Esophagus muscularis mucosa (tissue), 4 donors: ENCODE results near the gene C2orf69. TPM values are rescaled to one million over a fixed set of nuclear protein-coding genes. Genes with fewer than 3 reads are reported as not detected.

Experiments
- DNase-seq: peaks from one replicate; pipeline ENCODE4 v3.0.0-alpha.2; 2017; ENCODE audit errors: extremely low spot score
- H3K27ac ChIP-seq, 4 donors: fragments of 200-600 bp; sonication (generic); replicated peaks in 1 of 4; 1 replicate in 3 of 4; 2 replicates in 1 of 4; pipeline ENCODE4 v1.5.1; 2016 to 2019; ENCODE audit warnings: mild to moderate bottlenecking in 1 of 4
- H3K27me3 ChIP-seq, 4 donors: fragments of 200-600 bp; sonication (generic); one replicate each; pipeline versions ENCODE4 v1.5.1 to v1.6.0; 2016 to 2019
- H3K36me3 ChIP-seq, 4 donors: fragments of 200-600 bp; sonication (generic); one replicate each; pipeline ENCODE4 v1.5.1; 2016 to 2019
- H3K4me1 ChIP-seq, 4 donors: fragments of 200-600 bp; sonication (generic); one replicate each; pipeline ENCODE4 v1.5.1; 2016 to 2019
- H3K4me3 ChIP-seq, 4 donors: fragments of 200-600 bp; sonication (generic); 1 replicate in 2 of 4; 2 replicates in 2 of 4; pipeline ENCODE4 v1.5.1; 2016 to 2019; ENCODE audit warnings: mild to moderate bottlenecking in 4 of 4, moderate library complexity in 1 of 4
- H3K9me3 ChIP-seq, 4 donors: fragments of 200-600 bp; sonication (generic); 1 replicate in 3 of 4; 2 replicates in 1 of 4; pipeline ENCODE4 v1.5.1; 2016 to 2019
- EP300 ChIP-seq: sonication (generic); formaldehyde crosslinking; IDR thresholded peaks from one replicate; pipeline ENCODE4 v1.6.1; 2017; ENCODE audit warnings: antibody characterized with exemption
- POLR2A ChIP-seq: fragments of 450-650 bp; IDR thresholded peaks from one replicate; pipeline ENCODE4 v1.6.1; 2017; ENCODE audit warnings: antibody characterized with exemption, moderate library complexity, mild to moderate bottlenecking, low read depth
- POLR2AphosphoS5 ChIP-seq, 2 donors: sonication (generic); formaldehyde crosslinking; IDR thresholded peaks; one replicate each; pipeline ENCODE4 v1.6.1; 2017; ENCODE audit warnings: antibody characterized with exemption in 2 of 2
- WGBS: methylation state at CpG from one replicate; pipeline ENCODE4 v1.1.5; 2018; 5-methylcytosine and 5-hydroxymethylcytosine counted together
- intact Hi-C: fragments of 100-400 bp; cut with DNase I; formaldehyde crosslinking; loops from one replicate; pipeline ENCODE4 v1.15.1; 2023
- total RNA-seq, 4 donors: library from RNA; depleted of rRNA; stranded (reverse); fragments of >200 nt; gene quantifications; one replicate each; pipeline versions ENCODE4 v1.1.0 to v1.2.1, GENCODE V29; 2016
- TF ChIP-seq, protein P1 (sequence below), 3 experiments: fragments of 200-600 bp in 2 of 3; fragments of 450-650 bp in 1 of 3; sonication (generic) in 2 of 3; IDR thresholded peaks; one replicate each; pipeline ENCODE4 v1.5.1; 2017 to 2019; ENCODE audit warnings: antibody characterized with exemption in 3 of 3, mild to moderate bottlenecking in 2 of 3, moderate library complexity in 1 of 3

Gene C2orf69
- total RNA-seq, 4 donors from 2014 or later = 10.4 to 15.0 (median 12.0) TPM

DNA sequence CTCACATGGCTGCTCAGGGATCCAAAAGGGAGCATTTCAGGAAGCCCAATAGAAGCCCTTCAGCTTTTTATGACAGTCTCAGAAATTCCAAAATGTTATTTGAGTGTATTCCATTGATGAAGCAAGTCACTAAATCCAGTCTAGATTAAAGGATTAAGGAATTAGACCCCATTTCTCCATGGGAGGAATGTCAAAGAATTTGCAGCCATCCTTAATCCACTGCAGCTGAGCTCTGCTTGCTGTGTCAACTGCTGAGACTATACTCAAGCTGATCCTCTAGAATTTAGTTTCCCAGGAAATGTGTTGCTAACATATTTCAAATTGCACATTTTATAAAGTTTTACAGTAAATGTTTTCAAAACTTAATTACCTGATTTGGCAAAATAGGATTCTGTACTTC lies 28.4 kb upstream of the C2orf69 start:
- H3K4me3 ChIP-seq = no peak overlapping the region
- peaks cover 0 to 8% (median 0%) of the 10 kb centered on the region in 4 donors for H3K9me3 ChIP-seq
- no peaks in the 10 kb centered on the region for H3K36me3 ChIP-seq
- DNase-seq = no peak
- no peaks in the 10 kb centered on the region for H3K27me3 ChIP-seq
- no peak overlapping the region for H3K27ac ChIP-seq
- H3K4me1 ChIP-seq = no peaks in the 10 kb centered on the region
- intact Hi-C loops = no loop called here
- no peak for TF ChIP-seq EP300

DNA sequence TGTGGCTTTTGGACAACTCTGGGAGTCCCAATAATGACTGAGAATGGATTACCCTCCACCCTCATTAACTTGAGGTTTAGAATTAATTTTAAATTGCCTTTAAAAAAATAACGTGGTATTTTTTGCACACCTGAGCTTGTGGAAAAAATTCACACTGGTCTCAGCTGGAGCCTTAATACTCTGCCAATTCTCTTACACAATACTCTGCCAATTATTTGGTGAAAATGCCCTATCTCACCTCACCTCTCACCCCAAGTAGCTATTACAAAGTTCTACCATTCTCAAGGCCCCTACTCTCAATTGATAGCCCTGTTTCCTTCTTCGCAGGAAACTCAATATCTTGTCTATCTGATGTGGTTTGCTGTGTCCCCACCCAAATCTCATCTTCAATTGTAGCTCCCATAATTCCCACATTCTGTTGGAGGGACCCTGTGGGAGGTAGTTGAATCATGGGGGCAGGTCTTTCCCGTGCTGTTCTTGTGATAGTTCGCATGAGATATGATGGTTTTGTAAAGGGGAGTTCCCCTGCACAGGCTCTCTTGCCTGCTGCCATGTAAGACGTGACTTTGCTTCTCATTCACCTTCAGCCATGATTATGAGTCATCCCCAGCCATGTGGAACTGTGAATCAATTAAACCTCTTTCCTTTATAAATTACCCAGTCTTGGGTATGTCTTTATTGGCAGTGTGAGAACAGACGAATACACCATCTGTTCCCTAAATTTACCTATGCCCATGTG lies 27.4 kb upstream of the C2orf69 start:
- no peak for DNase-seq
- H3K4me3 ChIP-seq = no peak overlapping the region
- no peak for TF ChIP-seq POLR2A
- TF ChIP-seq EP300 = no peak
- TF ChIP-seq, protein P1, sequence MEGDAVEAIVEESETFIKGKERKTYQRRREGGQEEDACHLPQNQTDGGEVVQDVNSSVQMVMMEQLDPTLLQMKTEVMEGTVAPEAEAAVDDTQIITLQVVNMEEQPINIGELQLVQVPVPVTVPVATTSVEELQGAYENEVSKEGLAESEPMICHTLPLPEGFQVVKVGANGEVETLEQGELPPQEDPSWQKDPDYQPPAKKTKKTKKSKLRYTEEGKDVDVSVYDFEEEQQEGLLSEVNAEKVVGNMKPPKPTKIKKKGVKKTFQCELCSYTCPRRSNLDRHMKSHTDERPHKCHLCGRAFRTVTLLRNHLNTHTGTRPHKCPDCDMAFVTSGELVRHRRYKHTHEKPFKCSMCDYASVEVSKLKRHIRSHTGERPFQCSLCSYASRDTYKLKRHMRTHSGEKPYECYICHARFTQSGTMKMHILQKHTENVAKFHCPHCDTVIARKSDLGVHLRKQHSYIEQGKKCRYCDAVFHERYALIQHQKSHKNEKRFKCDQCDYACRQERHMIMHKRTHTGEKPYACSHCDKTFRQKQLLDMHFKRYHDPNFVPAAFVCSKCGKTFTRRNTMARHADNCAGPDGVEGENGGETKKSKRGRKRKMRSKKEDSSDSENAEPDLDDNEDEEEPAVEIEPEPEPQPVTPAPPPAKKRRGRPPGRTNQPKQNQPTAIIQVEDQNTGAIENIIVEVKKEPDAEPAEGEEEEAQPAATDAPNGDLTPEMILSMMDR (IDR thresholded peaks at IDR 0.05) = no peak
- TF ChIP-seq POLR2AphosphoS5 (IDR thresholded peaks at IDR 0.05) = no peak
- H3K36me3 ChIP-seq = no peaks in the 10 kb centered on the region
- no peaks in the 10 kb centered on the region for H3K27me3 ChIP-seq
- no peaks in the 10 kb centered on the region for H3K4me1 ChIP-seq
- intact Hi-C loops = no loop called here
- H3K9me3 ChIP-seq = peaks cover 0 to under 1% (median 0%) of the 10 kb centered on the region in 4 donors
- WGBS = 85% methylated on average over 6 of the region's 6 CpGs
- no peak overlapping the region for H3K27ac ChIP-seq

DNA sequence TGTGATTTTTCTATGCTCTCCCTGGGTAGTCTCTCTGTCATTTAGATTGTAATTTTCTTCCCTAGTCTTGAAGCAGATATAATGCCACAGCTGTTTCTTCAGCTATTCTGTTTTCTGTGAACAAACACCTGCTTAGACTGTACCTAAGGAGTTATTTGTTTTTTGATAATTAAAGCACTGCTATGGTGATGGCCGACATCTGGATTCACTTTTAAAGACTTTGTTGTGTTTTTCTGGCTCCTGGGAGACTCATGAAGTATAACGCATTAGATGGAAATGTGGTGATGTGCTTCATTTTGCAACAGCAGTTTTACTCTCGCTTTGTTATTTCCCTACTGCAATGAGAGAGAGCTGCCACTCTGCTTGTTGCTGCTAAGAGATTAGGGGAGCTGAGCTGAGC lies 15.7 kb upstream of the C2orf69 start:
- Histone ChIP-seq H3K36me3 (no peaks in the 10 kb centered on the region), H3K4me3 (no peak overlapping the region), H3K27me3 (no peaks in the 10 kb centered on the region), H3K4me1 (no peaks in the 10 kb centered on the region), H3K27ac (no peak overlapping the region), H3K9me3 (no peaks in the 10 kb centered on the region)
- intact Hi-C loops = no loop called here
- TF ChIP-seq POLR2AphosphoS5 (IDR thresholded peaks at IDR 0.05) (no peak), EP300 (no peak), POLR2A (no peak)
- TF ChIP-seq, protein P1 (IDR thresholded peaks at IDR 0.05) = no peak
- WGBS = 70% methylated on average over 3 of the region's 3 CpGs
- no peak for DNase-seq

DNA sequence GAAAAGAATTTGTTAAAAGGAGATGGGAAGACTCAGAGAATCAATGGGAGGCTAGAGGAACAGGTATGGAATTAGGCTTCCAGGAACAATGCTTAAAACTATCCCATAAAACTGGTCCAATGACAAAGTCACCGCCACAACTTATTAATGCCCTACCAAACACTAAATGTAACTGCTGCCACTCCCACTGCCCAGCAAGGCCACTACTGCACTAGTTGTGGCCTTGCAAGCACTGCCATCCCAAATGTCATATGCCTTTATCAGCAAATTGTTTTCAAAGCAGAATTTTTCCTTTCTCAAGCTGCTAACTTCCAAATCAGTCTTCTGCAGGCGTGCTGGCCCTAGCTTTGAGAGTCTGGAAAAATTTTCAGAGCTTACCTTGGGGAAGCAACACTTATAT lies 14.5 kb upstream of the C2orf69 start:
- Histone ChIP-seq H3K4me3 (no peak overlapping the region), H3K27ac (no peak overlapping the region), H3K4me1 (no peaks in the 10 kb centered on the region), H3K9me3 (no peaks in the 10 kb centered on the region), H3K27me3 (no peaks in the 10 kb centered on the region), H3K36me3 (no peaks in the 10 kb centered on the region)
- DNase-seq = no peak
- TF ChIP-seq POLR2AphosphoS5 (IDR thresholded peaks at IDR 0.05) = no peak
- TF ChIP-seq POLR2A = no peak
- TF ChIP-seq EP300 = no peak
- TF ChIP-seq, protein P1 (IDR thresholded peaks at IDR 0.05) = no peak
- 85% methylated on average over 2 of the region's 2 CpGs for WGBS
- intact Hi-C loops = no loop called here

DNA sequence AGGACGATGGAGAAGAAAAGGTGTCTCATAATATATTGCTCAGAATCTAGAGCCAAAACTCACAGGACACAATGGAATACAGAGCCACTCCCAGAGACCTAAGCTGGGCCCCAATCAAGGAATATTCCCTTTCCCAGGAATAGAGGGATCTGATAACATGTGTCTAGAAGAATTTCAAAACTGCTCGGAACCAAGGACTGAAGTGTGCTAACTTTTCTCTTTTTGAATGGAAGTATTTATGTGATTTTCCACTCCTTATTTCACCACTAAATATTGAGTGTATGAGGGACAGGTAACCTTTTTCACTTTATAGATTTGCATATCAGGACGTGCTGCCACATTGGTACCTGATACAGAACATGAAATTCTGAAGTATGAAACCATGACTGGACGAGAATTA lies 9.2 kb upstream of the C2orf69 start:
- 86% methylated on average over 4 of the region's 4 CpGs for WGBS
- Histone ChIP-seq H3K27me3 (no peaks in the 10 kb centered on the region), H3K4me1 (no peaks in the 10 kb centered on the region), H3K27ac (no peak overlapping the region), H3K9me3 (no peaks in the 10 kb centered on the region), H3K36me3 (no peaks in the 10 kb centered on the region), H3K4me3 (no peak overlapping the region)
- intact Hi-C loops = no loop called here
- TF ChIP-seq POLR2AphosphoS5 (IDR thresholded peaks at IDR 0.05) = no peak
- TF ChIP-seq, protein P1 (IDR thresholded peaks at IDR 0.05) = no peak
- no peak for TF ChIP-seq POLR2A
- no peak for TF ChIP-seq EP300
- no peak for DNase-seq
